GM23248 (cell line): Measurements from ENCODE around the gene HIPK2. TPM values are rescaled to one million over a fixed set of nuclear protein-coding genes. Genes with fewer than 3 reads are reported as not detected.

Experiments
- DNase-seq: peaks from one replicate; pipeline ENCODE4 v3.0.0-alpha.2; 2015
- H2AFZ ChIP-seq: fragments of 200-600 bp; sonication (generic); 2 replicates; pipeline ENCODE4 v1.6.1; 2016; ENCODE audit warnings: antibody characterized with exemption
- H3F3A ChIP-seq: fragments of 200-600 bp; sonication (generic); 2 replicates; pipeline ENCODE4 v1.6.1; 2016; ENCODE audit warnings: mild to moderate bottlenecking, antibody characterized with exemption, mixed run types; ENCODE audit not compliant: insufficient read depth
- H3K27ac ChIP-seq: fragments of 200-600 bp; sonication (generic); 2 replicates; pipeline ENCODE4 v1.5.1; 2016; ENCODE audit warnings: mild to moderate bottlenecking
- H3K27me3 ChIP-seq: fragments of 200-600 bp; sonication (generic); replicated peaks from 2 replicates; pipeline ENCODE4 v1.6.1; 2016; ENCODE audit warnings: mild to moderate bottlenecking; ENCODE audit not compliant: insufficient read depth
- H3K36me3 ChIP-seq: fragments of 200-600 bp; sonication (generic); 2 replicates; pipeline ENCODE4 v1.6.1; 2016; ENCODE audit warnings: low read depth, mild to moderate bottlenecking
- H3K4me1 ChIP-seq: fragments of 200-600 bp; sonication (generic); 2 replicates; pipeline ENCODE4 v1.6.1; 2016; ENCODE audit warnings: mild to moderate bottlenecking; ENCODE audit not compliant: insufficient read depth
- H3K4me2 ChIP-seq: fragments of 200-600 bp; sonication (generic); one replicate; pipeline ENCODE4 v1.6.1; 2016; ENCODE audit warnings: mild to moderate bottlenecking; ENCODE audit not compliant: unreplicated experiment
- H3K4me3 ChIP-seq: fragments of 200-600 bp; sonication (generic); 2 replicates; pipeline ENCODE4 v1.5.1; 2016; ENCODE audit warnings: mild to moderate bottlenecking
- H3K79me2 ChIP-seq: fragments of 200-600 bp; sonication (generic); 2 replicates; pipeline ENCODE4 v1.6.1; 2016; ENCODE audit warnings: mild to moderate bottlenecking; ENCODE audit not compliant: insufficient read depth
- H3K9ac ChIP-seq: fragments of 200-600 bp; sonication (generic); 2 replicates; pipeline ENCODE4 v1.6.1; 2016; ENCODE audit warnings: mild to moderate bottlenecking
- H3K9me2 ChIP-seq: fragments of 200-600 bp; sonication (generic); 2 replicates; pipeline ENCODE4 v1.6.1; 2016; ENCODE audit warnings: mixed run types, mild to moderate bottlenecking, moderate library complexity; ENCODE audit not compliant: insufficient read depth
- H3K9me3 ChIP-seq: fragments of 200-600 bp; sonication (generic); one replicate; pipeline ENCODE4 v1.6.1; 2017; ENCODE audit warnings: low read depth
- H4K20me1 ChIP-seq: fragments of 200-600 bp; sonication (generic); 2 replicates; pipeline ENCODE4 v1.6.0; 2016; ENCODE audit not compliant: insufficient read depth
- EZH2 ChIP-seq: fragments of 200-600 bp; sonication (generic); IDR thresholded peaks from 2 replicates; pipeline ENCODE4 v1.6.1; 2018; ENCODE audit warnings: antibody characterized with exemption, mild to moderate bottlenecking; ENCODE audit not compliant: insufficient read depth, poor library complexity, severe bottlenecking
- EZH2phosphoT487 ChIP-seq: fragments of 200-600 bp; sonication (generic); IDR thresholded peaks from 2 replicates; pipeline ENCODE4 v1.6.1; 2018; ENCODE audit warnings: antibody characterized with exemption, moderate library complexity, mild to moderate bottlenecking, low read depth; ENCODE audit not compliant: insufficient read depth
- WGBS, 2 experiments: methylation state at CpG; one replicate each; pipeline ENCODE4 v1.1.6; 2015 to 2017; ENCODE audit warnings: low lambda C conversion rate in 2 of 2, low coverage in 1 of 2; ENCODE audit errors: missing lambda C conversion rate in 2 of 2; 5-methylcytosine and 5-hydroxymethylcytosine counted together
- in situ Hi-C: fragments of 300-500 bp; cut with MboI; formaldehyde crosslinking; loops from 2 replicates; pipeline ENCODE4 v1.15.0; 2020
- polyA plus RNA-seq: library from polyadenylated mRNA; unstranded; fragments of >200 nt; fragmentation: Nextera tagmentation; extraction: Ambion mirVana; gene quantifications from 2 replicates; pipeline ENCODE4 v1.2.1, GENCODE V29; 2016
- total RNA-seq: library from RNA; depleted of rRNA; stranded (reverse); fragments of >200 nt; shearing (Covaris generic); gene quantifications from 2 replicates; pipeline ENCODE4 v1.2.3, GENCODE V29; 2014

Gene HIPK2
- total and polyA plus RNA-seq, 2 experiments from 2014 or later, result 4.7 to 7.9 TPM

DNA sequence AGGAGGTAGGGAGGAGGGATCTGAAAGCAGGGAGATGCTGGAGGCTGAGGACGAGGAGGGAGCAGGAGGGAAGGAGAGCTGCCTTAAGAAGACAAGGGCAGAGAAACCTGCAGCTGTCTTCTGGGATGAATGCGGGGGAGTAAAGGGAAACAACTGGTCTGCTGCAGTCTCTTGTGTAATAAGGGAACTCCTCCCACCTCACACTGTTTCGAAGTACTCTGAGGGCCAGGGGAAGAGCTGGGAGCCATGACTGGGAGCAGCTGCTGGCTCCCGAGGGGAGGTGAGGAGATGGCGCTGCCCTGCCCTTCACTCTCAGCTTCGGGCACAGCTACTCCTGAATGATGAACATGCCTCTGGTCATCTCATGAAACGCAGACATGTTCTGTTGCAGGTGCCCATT, 189.2 kb downstream of the HIPK2 start:
- WGBS, 2 experiments, result 71 to 81% methylated on average over 7 of the region's 7 CpGs
- Histone ChIP-seq H3K36me3 (0 out of 2 replicates have a peak, but pooled peaks cover 17% of the 10 kb centered on the region), H3K4me2 (no peak overlapping the region), H3K27ac (no peak overlapping the region), H3F3A (peaks cover 9% of the 10 kb centered on the region; the same call in 1 of the 2 replicates), H4K20me1 (no peaks in the 10 kb centered on the region), H2AFZ (no peak overlapping the region), H3K9me3 (no peaks in the 10 kb centered on the region), H3K9me2 (no peaks in the 10 kb centered on the region), H3K27me3 (no peaks in the 10 kb centered on the region), H3K4me1 (no peaks in the 10 kb centered on the region), H3K4me3 (no peak overlapping the region), H3K9ac (no peak overlapping the region), H3K79me2 (no peaks in the 10 kb centered on the region)
- peak; percentile 58 for DNase-seq
- in situ Hi-C loops, result no loop called here
- TF ChIP-seq EZH2phosphoT487 (no peak), EZH2 (no peak)

DNA sequence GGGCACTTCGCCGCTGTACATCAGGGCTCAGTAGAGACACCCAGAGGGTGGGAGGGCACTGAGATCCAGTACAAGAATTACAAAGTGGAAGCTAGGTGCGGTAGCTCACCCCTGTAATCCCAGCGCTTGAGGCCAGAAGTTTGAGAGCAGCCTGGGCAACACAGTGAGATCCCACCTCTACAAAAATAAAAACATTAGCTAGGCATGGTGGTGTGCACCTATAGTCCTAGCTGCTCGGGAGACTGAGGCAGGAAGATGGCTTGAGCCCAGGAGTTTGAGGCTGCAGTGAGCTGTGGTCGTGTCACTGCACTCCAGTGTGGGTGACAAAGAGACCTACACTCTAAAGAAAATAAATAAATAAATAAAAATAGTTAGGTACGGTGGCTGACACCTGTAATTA, 190.3 kb downstream of the HIPK2 start:
- Histone ChIP-seq H3K27me3 (no peaks in the 10 kb centered on the region), H3K9me2 (no peaks in the 10 kb centered on the region), H3K4me3 (no peak overlapping the region), H3K4me1 (no peaks in the 10 kb centered on the region), H3K9me3 (no peaks in the 10 kb centered on the region), H3K4me2 (no peak overlapping the region), H3K79me2 (no peaks in the 10 kb centered on the region), H3K36me3 (0 out of 2 replicates have a peak, but pooled peaks cover 17% of the 10 kb centered on the region), H4K20me1 (no peaks in the 10 kb centered on the region), H3K9ac (no peak overlapping the region), H2AFZ (no peak overlapping the region), H3K27ac (no peak overlapping the region), H3F3A (peaks cover 9% of the 10 kb centered on the region; the same call in 1 of the 2 replicates)
- no peak for TF ChIP-seq EZH2phosphoT487
- no peak for TF ChIP-seq EZH2
- in situ Hi-C loops, result no loop called here
- no peak for DNase-seq
- 95 to 99% methylated on average over 7 of the region's 7 CpGs for WGBS, 2 experiments

GRCh38 chr7:139586286-139586685, 191.5 kb downstream of the HIPK2 start:
- no peaks in the 10 kb centered on the region for H3K4me1 ChIP-seq
- TF ChIP-seq EZH2, result no peak
- no peak for TF ChIP-seq EZH2phosphoT487
- 0 out of 2 replicates have a peak, but pooled peaks cover 17% of the 10 kb centered on the region for H3K36me3 ChIP-seq

GRCh38 chr7:139585042-139585441, 192.8 kb downstream of the HIPK2 start:
- H4K20me1 ChIP-seq, result no peaks in the 10 kb centered on the region
- WGBS, 2 experiments, result 79 to 80% methylated on average over 5 of the region's 5 CpGs
- no peaks in the 10 kb centered on the region for H3K4me1 ChIP-seq
- no peak for TF ChIP-seq EZH2
- TF ChIP-seq EZH2phosphoT487, result no peak
- no peak for DNase-seq
- no peaks in the 10 kb centered on the region for H3K27me3 ChIP-seq
- H3K4me3 ChIP-seq, result no peak overlapping the region
- no peak overlapping the region for H3K4me2 ChIP-seq
- H3F3A ChIP-seq, result peaks cover 8% of the 10 kb centered on the region; the same call in 1 of the 2 replicates
- in situ Hi-C loops, result no loop called here
- H3K9me3 ChIP-seq, result no peaks in the 10 kb centered on the region
- H2AFZ ChIP-seq, result no peak overlapping the region
- H3K79me2 ChIP-seq, result no peaks in the 10 kb centered on the region
- H3K36me3 ChIP-seq, result 0 out of 2 replicates have a peak, but pooled peaks cover 17% of the 10 kb centered on the region
- H3K9ac ChIP-seq, result no peak overlapping the region
- H3K27ac ChIP-seq, result no peak overlapping the region
- no peaks in the 10 kb centered on the region for H3K9me2 ChIP-seq

More at GRCh38 chr7:139586286-139586685, 191.5 kb downstream of the HIPK2 start:
- Histone ChIP-seq H3K9me2 (no peaks in the 10 kb centered on the region), H3K9ac (no peak overlapping the region), H3K27me3 (no peaks in the 10 kb centered on the region), H4K20me1 (no peaks in the 10 kb centered on the region), H3K4me2 (no peak overlapping the region), H3K79me2 (no peaks in the 10 kb centered on the region), H2AFZ (no peak overlapping the region), H3K4me3 (no peak overlapping the region), H3K9me3 (no peaks in the 10 kb centered on the region), H3K27ac (no peak overlapping the region), H3F3A (peaks cover 9% of the 10 kb centered on the region; the same call in 1 of the 2 replicates)
- WGBS, 2 experiments, result 96 to 98% methylated on average over 3 of the region's 3 CpGs
- in situ Hi-C loops, result no loop called here
- DNase-seq, result no peak
